ENCODE data around the gene HJV.
A peak's percentile ranks its signal among the peaks of the same experiment; 100 is the strongest.

Gene HJV

GRCh38 chr1:146020058-146021049 lies 1.2 kb downstream of the HJV start:
- DNase-seq = peak; percentile 98

GRCh38 chr1:146019231-146020057 lies 2.1 kb downstream of the HJV start:
- no peak for DNase-seq

DNA sequence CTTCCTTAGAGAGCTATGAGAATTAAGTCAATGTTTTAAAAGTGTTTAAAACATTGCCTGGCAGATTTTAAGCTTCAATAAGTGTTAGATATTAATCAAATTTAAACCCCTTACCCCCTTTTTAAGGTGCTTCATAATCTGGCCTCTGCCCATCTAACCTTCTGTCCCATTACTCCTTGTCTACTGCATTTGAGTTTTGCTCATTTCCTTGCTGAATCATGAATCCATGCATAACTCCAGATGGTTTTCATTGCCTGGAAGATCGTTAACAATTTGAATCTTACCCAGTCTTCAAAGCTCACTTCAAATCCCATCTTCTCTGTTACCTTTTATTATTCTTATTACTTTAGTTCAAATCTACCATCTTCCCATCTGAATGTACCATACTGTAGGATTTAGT lies 4.6 kb downstream of the HJV start:
- DNase-seq = no peak

DNA sequence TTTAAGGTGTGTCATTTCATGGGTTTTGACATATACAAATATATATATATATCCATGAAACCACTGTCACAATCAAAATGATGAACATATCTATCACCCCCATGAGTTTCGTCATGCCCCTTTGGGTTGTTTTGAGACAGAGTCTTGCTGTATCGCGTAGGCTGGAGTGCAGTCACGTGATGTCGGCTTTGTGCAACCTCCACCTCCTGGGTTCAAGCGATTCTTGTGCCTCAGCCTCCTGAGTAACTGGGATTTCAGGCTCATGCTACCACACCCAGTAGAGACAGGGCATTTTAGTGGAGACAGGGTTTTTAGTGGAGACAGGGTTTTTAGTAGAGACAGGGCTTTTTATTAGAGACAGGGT lies 8.0 kb downstream of the HJV start:
- no peak for DNase-seq

- peak; percentile 80 for DNase-seq
Observed at GRCh38 chr1:146012703-146013558, 8.6 kb downstream of the HJV start.

DNA sequence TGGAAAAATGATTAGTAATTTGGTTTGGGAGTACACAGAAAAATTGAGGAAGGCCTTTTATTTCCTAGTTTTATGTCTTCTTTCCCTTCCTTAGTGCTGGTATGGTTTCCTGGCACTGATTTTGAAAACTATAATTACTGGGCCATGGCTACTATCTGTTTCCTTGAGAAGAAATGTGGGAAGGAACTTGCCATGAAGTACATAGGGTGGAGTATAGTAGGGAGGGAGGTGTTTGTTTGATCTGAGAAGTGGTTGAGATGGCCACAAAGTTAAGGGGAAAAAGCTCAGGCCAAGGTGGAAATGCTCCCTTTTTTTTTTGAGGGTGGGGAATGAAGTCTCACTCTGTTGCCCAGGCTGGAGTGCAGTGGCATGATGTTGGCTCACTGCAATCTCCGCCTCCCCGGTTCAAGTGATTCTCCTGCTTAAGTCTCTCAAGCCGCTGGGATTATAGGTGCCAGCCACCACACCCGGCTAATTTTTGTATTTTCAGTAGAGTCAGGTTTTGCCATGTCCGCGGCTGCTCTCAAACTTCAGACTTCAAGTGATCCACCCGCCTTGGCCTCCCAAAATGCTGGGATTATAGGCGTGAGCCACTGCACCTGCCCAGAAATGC lies 11.3 kb downstream of the HJV start:
- no peak for DNase-seq

- no peak for DNase-seq
Observed at GRCh38 chr1:146007489-146008133, 13.9 kb downstream of the HJV start.

- DNase-seq = no peak
Observed at GRCh38 chr1:146001709-146002108, 19.8 kb downstream of the HJV start.

DNA sequence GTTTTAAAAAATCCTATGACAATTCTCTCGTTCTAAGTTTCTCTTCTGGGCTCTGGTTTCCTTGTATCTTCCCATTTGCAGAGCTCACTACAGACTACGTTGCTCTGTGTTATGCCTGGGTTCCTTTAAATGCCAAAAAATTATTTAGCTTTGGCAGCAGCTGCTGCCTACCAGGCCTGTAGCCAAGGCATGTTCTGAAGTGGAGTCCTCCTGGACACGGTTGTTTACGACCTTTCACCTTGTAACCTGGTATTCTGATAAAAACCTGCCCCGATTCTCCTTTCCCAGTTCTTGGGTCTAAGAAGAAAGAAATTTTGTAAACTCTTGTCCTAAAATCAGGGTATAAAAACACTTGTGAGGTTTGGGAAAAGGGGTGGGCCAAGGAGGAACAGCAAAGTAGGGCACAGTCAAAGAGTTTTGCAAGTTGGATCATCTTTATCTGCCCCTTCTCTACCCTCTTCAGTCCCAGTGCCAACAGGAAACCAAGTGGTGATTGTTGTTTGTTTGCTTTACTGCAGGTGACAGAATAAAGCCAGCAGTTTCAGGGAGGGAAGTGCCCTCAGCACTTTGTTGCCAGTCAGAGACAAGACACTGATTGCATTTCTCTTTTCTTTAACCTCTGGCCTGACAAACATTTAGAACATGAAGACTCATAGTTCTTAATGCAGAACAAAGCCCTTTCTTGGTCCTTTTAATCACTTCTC lies 22.1 kb downstream of the HJV start:
- DNase-seq = no peak

GRCh38 chr1:145997718-145998023 lies 23.9 kb downstream of the HJV start:
- no peak for DNase-seq

GRCh38 chr1:145997016-145997717 lies 24.4 kb downstream of the HJV start:
- DNase-seq = no peak

DNA sequence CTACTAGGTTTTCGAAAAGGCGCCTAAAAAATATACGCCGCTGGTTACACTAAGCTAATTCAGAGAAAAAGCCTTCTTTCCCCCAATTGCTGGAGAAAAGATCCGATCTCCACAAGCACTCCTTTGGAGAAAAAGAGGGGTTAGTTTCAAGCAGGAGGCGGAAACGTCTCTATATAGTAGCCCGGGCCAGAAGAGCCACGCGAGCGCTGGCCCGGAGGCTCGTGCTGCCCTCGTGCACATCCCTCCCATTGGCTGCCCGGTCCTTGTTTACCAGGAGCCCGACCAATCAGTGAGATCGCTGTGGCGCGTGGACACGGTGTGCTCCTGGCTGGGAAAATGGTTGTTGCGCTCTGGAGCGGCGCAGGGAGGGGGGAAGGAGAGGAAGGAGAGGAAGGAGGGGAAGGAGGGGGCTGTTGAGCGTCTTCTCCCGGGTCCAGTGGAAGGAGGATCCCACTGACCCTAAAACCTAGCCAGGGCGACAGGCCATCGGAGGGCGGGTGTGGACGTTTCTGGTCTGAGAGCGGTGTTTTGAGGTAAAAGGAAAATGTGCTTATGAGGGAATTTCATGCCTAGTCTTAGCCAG lies 25.0 kb downstream of the HJV start, which contains the start of gene TXNIP:
TSS of gene TXNIP (minus strand) at position 147 of the 583 bp plus-strand sequence. CDS start 313 bp downstream, outside the sequence.
- DNase-seq = peak; percentile 100

GRCh38 chr1:145995964-145996432 lies 25.5 kb downstream of the HJV start:
- peak; percentile 77 for DNase-seq

GRCh38 chr1:145995148-145995881 lies 26.2 kb downstream of the HJV start:
- peak; percentile 52 for DNase-seq

GRCh38 chr1:145994391-145995120 lies 27.0 kb downstream of the HJV start:
- no peak for DNase-seq

DNA sequence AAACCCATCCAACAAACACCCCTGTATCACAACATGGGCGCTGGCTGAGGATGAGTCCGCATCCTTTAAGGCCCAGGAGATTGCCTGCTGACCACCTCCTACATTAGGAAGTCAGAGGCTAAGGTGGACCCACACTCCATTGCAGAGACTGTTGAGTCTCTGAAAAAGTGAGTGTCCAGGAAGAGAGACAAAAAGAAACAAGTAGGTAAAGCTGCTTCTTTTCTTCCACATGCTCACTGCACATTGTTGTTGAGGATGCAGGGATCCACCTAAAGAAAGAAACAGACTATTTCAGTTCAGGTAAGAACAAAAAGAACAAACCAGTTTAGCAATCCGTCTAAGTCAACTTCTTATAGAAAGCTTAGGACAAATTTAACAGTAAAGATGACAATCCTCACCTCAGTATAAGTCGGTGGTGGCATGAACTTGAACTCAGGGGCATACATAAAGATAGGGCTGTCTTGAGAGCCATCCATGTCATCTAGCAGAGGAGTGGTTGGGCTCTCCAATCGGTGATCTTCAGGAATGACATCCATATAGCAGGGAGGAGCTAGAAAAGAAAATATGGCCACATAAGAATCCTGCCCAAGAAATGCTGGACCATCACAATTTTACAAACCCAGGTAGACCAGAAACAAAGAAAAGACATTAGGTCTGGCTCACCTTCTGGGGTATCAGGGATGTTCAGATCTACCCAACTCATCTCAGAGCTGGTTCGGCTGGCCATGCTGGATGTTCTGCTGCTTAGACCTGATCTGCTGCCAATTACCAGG lies 27.7 kb downstream of the HJV start:
- DNase-seq = no peak

GRCh38 chr1:145992958-145993617 lies 28.4 kb downstream of the HJV start:
- no peak for DNase-seq
